Activated T-cell treated with anti-CD3 and anti-CD28 coated beads for 24 hours (primary cell): Measurements from ENCODE around the gene GOPC.
"Not testable (repeated sequence)": the region's sequence is repeated elsewhere in the genome, so short reads cannot be mapped to it uniquely, and the experiment has no call there.

Experiments
- DNase-seq: peaks from one replicate; pipeline ENCODE4 v3.0.0-alpha.2; 2020; ENCODE audit warnings: low read depth

GOPC gene

DNA sequence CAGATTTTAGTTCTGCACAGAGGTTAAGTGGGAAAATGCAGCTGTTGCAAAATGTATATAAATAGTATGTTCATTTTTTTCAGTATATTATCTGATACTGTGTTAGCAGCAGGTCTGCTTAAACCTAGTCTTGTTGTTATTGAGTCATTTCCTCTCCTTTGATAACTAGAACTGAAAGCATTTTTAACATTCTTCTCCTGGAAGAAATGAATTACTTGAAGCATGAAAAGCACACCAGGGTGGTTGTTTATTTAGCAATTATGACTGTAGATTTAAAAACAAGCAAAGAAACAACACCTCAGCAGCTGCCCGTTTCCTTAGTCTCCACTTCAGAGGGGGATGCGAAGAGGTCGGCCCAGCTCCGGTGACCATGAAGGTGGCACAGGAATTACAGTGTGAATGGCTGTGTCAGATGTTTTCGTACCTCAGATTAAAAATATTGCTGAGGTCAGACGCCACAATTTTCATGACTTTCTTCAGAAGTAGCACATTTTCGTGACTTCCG is 53.5 kb downstream of the GOPC start:
- DNase-seq, result no peak

DNA sequence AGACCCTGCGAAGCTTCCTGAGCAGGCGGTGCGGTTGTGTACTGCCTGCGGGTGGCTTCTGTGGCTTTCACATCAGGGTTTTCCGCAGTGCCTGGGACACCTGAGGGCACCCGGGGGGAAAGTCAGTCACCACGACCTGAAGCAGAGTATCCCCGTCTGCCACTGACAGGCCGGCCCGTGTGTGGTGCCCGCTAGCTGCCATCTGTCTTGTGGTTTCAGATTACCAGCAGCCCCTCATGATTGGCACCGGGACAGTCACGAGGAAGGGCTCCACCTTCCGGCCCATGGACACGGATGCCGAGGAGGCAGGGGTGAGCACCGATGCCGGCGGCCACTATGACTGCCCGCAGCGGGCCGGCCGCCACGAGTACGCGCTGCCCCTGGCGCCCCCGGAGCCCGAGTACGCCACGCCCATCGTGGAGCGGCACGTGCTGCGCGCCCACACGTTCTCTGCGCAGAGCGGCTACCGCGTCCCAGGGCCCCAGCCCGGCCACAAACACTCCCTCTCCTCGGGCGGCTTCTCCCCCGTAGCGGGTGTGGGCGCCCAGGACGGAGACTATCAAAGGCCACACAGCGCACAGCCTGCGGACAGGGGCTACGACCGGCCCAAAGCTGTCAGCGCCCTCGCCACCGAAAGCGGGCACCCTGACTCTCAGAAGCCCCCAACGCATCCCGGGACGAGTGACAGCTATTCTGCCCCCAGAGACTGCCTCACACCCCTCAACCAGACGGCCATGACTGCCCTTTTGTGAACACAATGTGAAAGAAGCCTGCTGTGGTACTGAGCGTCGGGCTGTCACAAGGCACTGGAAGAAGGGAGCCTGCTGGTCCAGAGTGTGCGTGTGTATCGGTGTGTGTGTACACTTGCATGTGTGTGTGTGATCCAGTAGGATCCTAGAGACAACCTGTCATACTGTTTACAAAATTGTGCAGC is 54.4 kb downstream of the GOPC start:
- DNase-seq, result peak; percentile 11

DNA sequence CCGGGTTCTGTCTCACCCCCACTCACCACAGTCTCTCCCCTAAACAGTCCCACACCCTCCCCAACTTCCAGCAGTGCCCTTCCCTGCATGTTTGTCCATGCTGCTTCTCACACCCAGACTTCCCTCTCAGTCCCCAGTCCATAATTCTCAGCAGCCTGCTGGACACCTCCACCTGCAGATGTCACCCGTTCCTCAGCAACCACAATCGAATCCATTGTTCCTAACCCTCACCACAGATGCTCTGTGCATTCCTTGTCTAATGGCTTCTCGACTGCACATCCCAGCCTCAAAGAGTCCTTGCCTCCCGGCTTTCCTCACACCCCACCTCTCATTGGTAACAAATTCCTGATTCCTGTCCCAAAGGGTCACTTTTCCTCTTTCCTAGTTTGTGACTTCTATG is 55.6 kb downstream of the GOPC start:
- no peak for DNase-seq

DNA sequence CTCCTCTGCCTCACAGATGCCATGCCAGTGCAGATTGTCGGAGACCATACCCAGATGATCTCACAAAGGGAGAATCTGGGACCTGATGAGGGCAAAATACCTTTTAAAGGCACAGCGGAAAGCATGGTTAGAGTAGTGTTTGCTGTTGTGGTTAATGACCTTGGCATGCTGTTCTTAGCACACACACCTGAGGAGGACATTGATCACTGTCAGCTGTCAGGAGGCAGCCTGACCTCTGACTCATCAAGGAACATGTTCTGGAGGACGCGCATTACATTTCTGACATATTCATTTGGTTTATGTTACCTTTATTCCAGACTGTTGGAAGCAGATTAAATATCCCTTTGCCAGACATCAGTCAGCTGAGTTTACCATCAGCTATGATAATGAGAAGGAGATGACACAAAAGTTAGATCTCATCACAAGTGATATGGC is 57.1 kb downstream of the GOPC start:
- DNase-seq, result no peak

DNA sequence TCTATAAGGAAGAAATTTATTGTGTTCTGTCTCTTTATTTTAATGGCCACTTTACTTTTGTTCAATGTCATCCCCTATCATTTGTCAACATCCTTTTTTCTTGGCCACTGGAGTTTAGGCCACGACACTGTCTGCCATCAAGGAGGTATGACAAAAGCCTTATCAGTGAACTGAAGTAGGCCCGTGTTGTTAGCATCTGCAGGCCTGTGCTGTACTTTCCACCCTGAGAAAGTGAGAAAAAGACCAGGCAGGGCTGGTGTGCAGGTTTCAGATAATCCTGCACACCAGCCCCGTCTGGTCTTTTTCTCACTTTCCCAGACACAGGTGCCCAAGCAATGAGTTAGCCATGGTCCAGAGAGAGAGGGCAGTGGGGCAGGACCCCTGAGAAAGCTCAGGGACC is 57.6 kb downstream of the GOPC start:
- no peak for DNase-seq

DNA sequence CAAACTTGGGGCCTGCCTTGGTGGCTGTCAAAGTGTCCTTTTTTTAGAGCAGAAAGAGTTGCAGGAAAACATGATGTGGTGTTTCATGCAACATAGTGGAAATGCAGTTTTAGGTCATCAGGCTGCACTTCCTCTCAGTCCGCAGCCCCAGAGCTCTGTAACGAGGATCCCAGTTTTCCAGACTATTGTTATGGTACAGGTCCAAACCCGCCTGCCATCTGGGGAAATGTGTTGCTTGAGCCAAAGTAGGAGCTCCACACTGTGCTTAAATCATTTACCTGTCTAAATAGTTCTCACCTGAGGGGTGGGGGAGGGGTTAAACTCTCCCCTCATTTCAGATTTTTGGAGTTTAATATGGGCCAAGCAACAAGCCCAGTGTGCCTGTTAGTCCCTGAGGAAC is 59.8 kb downstream of the GOPC start:
- DNase-seq, result no peak

DNA sequence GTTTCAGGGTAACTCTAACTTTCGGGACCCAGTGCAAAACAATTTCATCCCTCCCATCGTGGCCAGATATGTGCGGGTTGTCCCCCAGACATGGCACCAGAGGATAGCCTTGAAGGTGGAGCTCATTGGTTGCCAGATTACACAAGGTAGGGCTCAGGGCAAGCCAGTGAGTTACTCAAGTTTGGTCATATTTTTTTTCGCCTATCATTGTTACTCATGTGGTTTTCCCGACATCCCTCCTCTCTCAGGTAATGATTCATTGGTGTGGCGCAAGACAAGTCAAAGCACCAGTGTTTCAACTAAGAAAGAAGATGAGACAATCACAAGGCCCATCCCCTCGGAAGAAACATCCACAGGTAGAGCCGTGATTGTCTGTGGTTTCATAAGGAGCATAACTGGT is 61.6 kb downstream of the GOPC start:
- DNase-seq, result no peak

DNA sequence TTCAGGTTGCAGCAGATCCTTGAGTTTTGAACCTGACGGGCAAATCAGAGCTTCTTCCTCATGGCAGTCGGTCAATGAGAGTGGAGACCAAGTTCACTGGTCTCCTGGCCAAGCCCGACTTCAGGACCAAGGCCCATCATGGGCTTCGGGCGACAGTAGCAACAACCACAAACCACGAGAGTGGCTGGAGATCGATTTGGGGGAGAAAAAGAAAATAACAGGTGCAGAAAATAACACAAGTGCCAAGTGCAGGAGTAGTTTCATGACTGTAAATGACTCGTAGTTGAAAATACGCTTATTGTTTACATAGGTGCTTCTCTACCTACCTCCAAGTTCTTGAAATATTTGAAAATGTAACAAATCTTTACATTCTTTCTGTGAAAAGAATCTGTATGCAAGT is 63.7 kb downstream of the GOPC start:
- no peak for DNase-seq

DNA sequence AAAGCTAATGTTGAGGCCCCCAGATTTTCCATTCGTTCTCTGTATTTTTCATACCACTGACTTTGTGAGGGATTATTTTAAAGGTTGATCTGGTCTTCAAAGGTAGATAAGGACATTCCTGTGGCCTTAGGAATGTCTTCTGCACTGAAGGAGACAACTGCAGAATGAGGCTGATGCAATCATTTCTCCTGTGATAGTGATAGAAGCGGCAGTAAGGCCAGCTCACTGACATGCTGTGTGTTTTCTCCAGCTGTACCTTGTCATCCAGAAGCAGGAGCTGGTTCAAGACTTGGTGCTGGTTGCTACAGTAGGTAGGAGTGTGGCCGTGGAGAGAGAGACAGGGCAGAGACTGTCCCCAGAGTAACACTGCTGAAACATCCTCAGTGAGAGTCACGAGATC is 66.0 kb downstream of the GOPC start:
- no peak for DNase-seq

DNA sequence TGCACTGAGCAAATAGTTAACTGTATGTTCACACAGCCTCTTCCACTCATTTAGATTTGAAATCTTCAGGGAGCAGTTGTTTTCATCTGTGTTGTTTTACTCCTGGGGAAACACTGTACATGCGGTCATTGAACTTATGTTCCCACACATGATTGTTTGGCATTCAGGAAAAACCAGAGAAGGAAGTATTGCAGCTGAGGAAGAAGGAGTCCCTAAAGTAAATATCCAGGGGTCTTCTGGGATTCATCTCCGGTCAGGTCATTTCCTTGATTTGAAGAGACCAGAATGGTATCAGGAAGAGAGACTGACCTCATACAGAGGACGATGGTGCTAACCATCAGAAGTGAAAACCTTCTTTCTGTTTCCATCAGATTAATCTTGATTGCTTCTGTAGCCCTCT is 67.3 kb downstream of the GOPC start:
- no peak for DNase-seq

DNA sequence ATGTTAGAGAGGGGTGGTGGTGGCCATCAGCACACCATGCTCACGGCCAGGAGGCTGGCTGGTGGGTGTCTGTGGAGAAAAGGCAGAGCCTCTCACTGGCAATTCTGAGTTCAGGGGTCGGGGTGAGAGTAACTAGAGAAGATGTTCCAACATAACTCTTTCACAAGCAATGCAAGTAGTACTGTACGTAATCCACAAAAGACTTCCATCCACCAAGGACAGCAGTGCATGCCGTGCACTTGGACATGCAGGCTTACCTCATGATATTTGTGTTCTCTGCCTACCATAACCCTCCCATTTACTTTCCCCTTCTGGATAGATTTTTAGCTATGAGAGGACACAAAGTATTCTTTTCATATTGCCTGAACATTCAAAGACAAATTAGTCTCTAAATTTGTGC is 68.5 kb downstream of the GOPC start:
- no peak for DNase-seq

DNA sequence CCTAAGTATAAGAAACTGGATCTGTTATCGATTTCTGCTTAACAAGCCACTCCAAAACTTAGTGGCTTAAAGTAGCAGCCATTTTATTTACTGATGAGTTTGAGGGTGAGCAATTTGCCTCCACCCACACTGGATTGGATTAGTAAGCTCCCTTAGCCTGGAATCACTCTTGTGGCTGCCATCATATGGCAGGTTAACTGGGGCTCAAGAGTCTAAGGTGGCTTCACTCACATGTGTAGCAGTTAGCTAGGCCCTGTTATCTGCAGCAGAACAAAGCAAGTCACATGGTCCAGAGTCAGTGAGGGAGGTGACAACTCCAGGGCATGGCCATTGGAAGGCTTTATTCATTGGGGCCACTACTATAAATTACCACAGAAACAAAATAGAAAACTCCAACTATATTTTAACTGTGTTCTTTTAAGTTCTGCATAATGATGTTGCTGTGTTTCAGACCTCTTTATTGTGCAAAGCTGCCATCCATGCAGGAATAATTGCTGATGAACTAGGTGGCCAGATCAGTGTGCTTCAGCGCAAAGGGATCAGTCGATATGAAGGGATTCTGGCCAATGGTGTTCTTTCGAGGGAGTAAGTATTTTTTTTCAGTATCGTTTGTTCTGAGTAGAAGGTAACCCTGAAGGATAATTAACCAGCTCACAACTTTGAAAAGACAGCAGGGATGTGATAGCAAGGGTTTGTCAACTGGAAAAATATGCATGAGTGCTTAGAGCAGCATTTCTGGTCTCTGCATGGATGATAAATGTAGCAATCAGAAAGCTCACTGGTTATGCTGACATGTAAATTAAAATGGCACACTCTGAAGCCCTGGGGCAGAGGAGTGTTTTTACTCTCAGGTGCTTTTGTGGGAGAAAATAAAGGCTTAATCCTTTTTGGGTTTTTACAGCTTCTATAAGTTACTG is 70.2 kb downstream of the GOPC start:
- DNase-seq, result no peak

DNA sequence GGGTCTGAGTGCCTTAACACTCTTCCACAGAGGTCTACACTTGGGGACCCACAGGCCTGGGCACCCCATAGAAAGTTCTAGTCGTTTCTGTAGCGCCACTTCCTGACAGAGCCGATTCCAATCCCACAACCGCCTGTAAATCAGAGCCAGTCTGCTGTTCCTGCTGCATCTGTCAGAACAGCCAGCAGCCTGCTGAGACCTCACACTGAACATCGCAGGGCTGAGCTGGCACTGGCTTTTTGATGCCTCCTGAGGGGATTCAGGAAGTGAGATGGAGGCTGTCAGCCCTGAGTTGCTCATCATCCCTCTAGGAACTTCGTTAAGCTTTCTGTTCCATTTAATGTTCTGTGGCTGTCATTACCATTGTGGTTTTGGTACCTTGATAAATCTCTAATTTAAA is 71.0 kb downstream of the GOPC start:
- DNase-seq, result no peak

DNA sequence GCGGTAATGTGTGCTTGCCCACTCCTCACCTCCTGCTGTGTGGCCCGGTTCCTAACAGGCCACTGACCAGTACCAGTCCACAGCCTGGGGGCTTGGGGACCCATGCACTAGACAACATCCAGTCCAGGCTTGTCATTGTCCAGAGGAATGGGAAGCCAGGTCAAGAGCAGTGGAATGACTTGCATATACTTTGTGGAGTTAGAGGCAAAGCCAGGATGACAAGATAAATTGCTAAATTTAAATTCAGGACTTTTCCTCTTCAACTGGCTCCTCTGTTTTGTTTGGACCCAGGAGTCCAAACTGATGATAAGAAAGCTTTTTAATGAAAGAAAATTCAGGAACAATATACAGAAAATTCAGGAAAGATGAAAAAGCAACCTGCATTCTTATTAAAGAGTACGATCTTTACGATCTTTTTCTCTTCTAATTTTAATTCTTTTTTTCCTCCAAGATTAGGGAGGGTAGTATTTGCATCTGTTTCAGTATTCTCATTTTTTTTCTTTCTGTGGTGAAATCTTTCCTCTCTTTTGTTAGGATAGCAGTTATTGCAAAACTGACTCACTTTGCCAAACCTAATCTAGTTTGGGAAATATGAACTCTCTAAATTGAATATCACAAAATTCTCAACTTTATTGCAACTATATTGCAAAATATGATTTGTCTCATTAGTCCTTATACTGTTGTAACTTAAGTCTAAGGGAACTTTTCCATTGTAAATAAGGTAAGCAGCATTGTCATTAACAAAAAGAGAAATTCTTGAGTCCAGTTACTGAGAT is 71.7 kb downstream of the GOPC start:
- DNase-seq, result no peak

DNA sequence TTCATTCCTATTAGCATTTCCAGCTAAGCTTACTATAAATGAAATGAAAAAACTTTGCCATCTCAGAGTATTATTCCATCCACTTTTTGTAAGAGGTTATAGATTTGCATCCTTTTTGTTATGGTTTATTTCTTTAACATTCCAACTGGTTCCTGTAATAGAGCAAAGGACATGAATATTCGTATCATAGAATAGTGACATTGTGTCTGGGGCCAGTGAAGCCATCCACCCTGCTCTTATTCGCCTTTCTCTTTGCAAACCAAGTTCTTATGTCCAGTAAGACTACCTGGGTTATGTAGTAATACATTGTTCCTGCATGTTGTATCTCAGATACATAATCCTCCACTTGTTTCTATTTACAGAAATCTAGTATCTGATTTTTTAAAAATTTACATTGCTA is 76.7 kb downstream of the GOPC start:
- no peak for DNase-seq

DNA sequence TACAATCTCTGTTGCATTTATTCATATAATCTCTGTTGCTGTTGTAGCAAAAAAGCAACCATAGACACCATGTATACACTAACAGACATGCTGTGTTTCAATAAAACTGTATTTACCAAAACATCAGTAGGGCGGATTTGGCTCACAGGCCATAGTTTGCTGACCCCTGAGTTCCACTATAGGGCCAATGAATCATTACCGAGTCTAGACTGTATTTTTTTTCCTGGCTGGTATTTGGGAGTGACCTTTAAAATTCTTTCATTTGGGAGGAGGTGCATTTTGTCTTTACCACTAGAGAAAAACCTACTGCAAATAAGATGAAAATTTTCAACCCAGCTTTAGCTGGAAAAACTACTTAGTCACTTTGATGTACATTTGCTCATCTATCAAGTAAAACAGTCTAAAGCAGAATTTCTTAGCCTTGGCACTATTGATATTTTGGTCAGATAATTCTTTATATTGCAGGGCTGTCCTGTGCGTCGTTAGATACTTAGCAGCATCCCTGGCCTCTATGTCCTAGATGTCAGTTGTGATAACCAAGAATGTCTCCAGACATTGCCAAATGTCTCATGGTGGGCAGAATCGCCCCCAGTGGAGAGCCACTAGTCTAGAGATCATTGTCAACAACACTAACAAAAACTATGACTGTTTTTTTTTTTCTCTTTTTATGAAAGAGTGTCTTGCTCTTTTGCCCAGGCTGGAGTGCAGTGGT is 80.4 kb downstream of the GOPC start:
- DNase-seq, result no peak

DNA sequence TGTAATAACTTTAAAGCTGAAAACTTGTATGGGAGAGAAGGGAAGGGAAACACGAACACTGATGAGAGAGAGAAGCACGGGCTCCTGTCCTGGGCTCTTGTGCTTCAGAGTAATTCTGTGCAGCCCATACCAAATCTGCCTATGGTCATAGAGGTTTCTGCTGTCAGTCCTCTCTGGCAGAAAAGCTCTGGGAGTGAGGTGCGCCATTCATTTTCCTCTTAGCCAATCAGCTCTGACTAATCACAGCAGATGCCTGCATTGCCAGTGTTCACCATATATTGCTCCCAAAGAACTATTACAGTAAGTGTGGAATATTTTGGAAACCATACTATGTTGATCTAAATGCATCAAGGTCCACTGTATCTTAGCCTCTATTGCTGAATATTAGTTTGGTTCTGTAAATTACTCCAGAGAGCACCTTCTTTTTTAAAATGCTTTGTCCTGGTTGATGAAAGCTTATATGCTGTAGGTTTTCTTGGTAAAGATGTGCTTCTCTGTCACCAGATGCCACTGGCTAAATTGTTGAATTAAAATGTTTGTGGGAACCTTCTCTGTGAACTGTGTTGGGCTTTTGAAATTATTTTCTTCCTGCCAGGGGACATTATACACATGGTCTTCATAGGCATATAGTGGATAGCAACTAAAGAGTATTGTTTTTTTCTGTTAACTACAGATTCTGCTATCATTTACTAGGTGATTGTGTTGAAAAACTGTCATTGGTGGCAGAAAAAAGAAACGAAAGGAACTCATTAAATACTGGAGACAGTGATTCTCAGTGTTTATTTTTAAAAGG is 81.5 kb downstream of the GOPC start:
- DNase-seq, result no peak

DNA sequence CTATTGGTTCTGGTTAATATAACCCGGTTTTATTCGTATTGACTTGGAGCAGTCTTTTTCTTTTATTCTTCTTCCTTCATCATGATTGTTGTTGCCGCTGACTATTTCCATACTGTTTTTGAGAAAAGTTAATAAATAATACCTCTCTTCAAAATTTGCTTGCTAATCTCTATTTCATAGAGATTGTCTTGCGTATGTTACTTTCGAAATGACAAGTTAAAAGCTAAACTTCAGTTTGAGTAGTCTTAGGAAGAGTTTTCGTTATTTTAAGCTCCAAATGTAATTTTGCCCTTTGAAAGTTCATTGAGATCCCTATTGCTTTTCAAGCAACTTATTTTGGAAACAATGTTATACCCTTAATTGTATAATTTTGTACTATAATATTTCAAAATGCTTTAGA is 83.4 kb downstream of the GOPC start:
- DNase-seq, result no peak

DNA sequence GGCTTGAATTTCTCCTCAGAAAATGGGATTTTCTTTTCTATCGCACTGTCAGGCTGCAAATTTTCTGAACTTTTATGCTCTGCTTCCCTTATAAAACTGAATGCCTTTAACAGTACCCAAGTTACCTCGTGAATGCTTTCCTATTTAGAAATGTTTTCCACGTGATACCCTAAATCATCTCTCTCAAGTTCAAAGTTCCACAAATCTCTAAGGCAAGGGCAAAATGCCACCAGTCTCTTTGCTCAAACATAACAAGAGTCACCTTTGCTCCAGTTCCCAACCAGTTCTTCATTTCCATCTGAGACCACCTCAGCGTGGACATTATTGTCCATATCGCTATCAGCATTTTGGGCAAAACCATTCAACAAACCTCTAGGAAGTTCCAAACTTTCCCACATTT is 84.3 kb downstream of the GOPC start:
- DNase-seq, result not testable (repeated sequence)

DNA sequence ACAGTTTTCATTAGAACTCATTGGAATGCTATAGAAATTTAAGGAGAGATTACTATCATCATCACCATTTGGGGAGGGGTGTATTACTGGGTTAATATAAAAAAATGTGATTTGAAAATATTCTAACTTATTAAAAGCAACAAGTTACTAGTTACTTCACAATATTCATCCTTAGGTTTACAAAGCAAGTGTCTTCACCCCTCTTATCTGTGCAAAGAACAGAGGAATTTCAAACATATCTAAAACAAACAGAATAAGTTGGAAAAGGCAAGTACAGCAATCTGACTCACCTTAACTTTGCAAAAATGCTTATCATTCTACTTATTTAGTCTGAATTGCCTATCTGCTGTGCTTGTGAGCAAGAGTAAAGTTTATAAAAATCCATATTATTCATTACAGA is 87.0 kb downstream of the GOPC start:
- no peak for DNase-seq

DNA sequence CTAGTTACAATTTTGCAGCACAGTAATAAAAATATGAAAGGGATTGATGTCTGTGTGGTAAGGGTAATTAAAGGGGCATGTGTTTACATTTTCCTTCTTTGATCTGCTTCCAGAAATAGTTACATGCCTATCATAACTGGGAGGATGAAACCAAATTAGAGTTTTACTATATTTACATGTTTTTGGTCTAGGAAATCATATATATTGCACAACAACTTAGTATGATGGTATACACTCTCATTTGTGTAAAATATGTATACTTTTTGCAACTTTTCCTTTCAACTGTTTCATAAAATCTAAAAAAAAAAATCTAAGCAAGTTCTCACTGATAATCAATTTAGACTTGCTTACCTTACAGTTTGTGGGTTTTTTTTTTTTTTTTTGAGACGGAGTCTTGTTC is 87.7 kb downstream of the GOPC start:
- DNase-seq, result no peak
